K562 (cell line): Measurements from ENCODE around the gene CLSTN2. TPM values are rescaled to one million over a fixed set of nuclear protein-coding genes. Genes with fewer than 3 reads are reported as not detected.

Experiments used
- ATAC-seq: fragments of 200-7000 bp; cut with Tn5 transposase; 3 replicates; pipeline ENCODE4 v1.9.1; 2020; ENCODE audit warnings: moderate library complexity
- BruUV-seq: library from RNA; stranded (reverse); fragments of 400-500 nt; replicated peaks from 2 replicates; lab custom pipeline; 2021; lab: Mats Ljungman, UMichigan
- CTCF ChIA-PET: fragments of 300-600 bp; formaldehyde crosslinking; extraction: SDS; loops from one replicate; lab custom pipeline; 2021; ENCODE audit warnings: low intra/inter-chr PET ratio; lab: Yijun Ruan, JAX
- POLR2A ChIA-PET: fragments of 300-600, 350-650 bp; sonication (Branson Sonifier 250); formaldehyde crosslinking; extraction: SDS; loops from one replicate; lab custom pipeline; 2021; ENCODE audit warnings: antibody characterized with exemption, inconsistent platforms; lab: Yijun Ruan, JAX
- DNase-seq, 4 experiments: peaks; one replicate each; pipeline versions ENCODE4 v3.0.0 to v3.0.0-alpha.2; 2011 to 2018; ENCODE audit warnings: low spot score in 3 of 4, mixed read lengths in 3 of 4; ENCODE audit errors: extremely low read depth in 1 of 4
- FAIRE-seq: peaks from 2 replicates; lab custom pipeline; 2011; peaks lifted over from hg19 to GRCh38; lab: Jason Lieb, UNC
- H2AFZ ChIP-seq: 2 replicates; pipeline ENCODE4 v1.6.0; 2011; ENCODE audit warnings: low read depth, low read length, control low read depth, inconsistent platforms
- H3K27ac ChIP-seq: fragments of 200-600 bp; 3 replicates; pipeline ENCODE4 v1.8.0; 2011; ENCODE audit warnings: low read depth, mild to moderate bottlenecking, control low read depth, inconsistent platforms, low read length, moderate library complexity, mixed read lengths; ENCODE audit errors: extremely low read depth
- H3K27me3 ChIP-seq, 2 experiments: fragments of 300-600 bp in 1 of 2; 2 replicates in 1 of 2; 3 replicates in 1 of 2; pipeline versions ENCODE4 v1.6.0 to v1.8.0; 2011; ENCODE audit warnings: inconsistent platforms in 2 of 2, low read length in 2 of 2, mild to moderate bottlenecking in 1 of 2, mixed read lengths in 1 of 2, moderate library complexity in 1 of 2; ENCODE audit not compliant: control insufficient read depth in 2 of 2, insufficient read depth in 2 of 2
- H3K36me3 ChIP-seq: fragments of 300-600 bp; 3 replicates; pipeline ENCODE4 v1.8.0; 2011; ENCODE audit warnings: mild to moderate bottlenecking, low read length, inconsistent platforms; ENCODE audit not compliant: control insufficient read depth, insufficient read depth
- H3K4me1 ChIP-seq, 2 experiments: fragments of 200-600 bp in 1 of 2; replicated peaks in 1 of 2; 2 replicates in 1 of 2; 3 replicates in 1 of 2; pipeline versions ENCODE4 v1.5.1 to v1.8.0; 2011; ENCODE audit warnings: inconsistent platforms in 2 of 2, low read length in 2 of 2, mild to moderate bottlenecking in 1 of 2, mixed read lengths in 1 of 2, moderate library complexity in 1 of 2; ENCODE audit not compliant: control insufficient read depth in 2 of 2, insufficient read depth in 2 of 2
- H3K4me2 ChIP-seq: 2 replicates; pipeline ENCODE4 v1.6.1; 2011; ENCODE audit warnings: low read length, control low read depth, inconsistent platforms, mixed read lengths; ENCODE audit not compliant: insufficient read depth
- H3K4me3 ChIP-seq: fragments of 200-600 bp; sonication (generic), shearing (Covaris generic); 2 replicates; pipeline ENCODE4 v1.5.1; 2016; ENCODE audit warnings: control low read depth, inconsistent platforms
- H3K79me2 ChIP-seq: fragments of 200-600 bp; 3 replicates; pipeline ENCODE4 v1.8.0; 2011; ENCODE audit warnings: low read length, inconsistent platforms; ENCODE audit not compliant: control insufficient read depth, insufficient read depth
- H3K9ac ChIP-seq, 2 experiments: 2 replicates each; pipeline versions ENCODE4 v1.6.0 to v1.6.1; 2011; ENCODE audit warnings: low read depth in 2 of 2, low read length in 2 of 2, control low read depth in 1 of 2, inconsistent platforms in 1 of 2, mild to moderate bottlenecking in 1 of 2, mixed read lengths in 1 of 2; ENCODE audit not compliant: insufficient read depth in 1 of 2
- H3K9me1 ChIP-seq: one replicate; pipeline ENCODE4 v1.6.0; 2011; ENCODE audit warnings: inconsistent platforms, mild to moderate bottlenecking, low read length, moderate library complexity; ENCODE audit not compliant: control insufficient read depth, insufficient read depth
- H3K9me3 ChIP-seq: replicated peaks from 2 replicates; pipeline ENCODE4 v1.5.1; 2011; ENCODE audit warnings: low read depth, low read length, inconsistent platforms; ENCODE audit not compliant: control insufficient read depth, insufficient read depth
- H4K20me1 ChIP-seq: replicated peaks from 2 replicates; pipeline ENCODE4 v1.6.1; 2011; ENCODE audit warnings: low read length, inconsistent platforms, mixed read lengths; ENCODE audit not compliant: control insufficient read depth, insufficient read depth
- ESRRA ChIP-seq: fragments of 450-650 bp; IDR thresholded peaks from 2 replicates; pipeline ENCODE4 v1.6.1; 2014; ENCODE audit warnings: low read depth, mild to moderate bottlenecking, moderate library complexity, borderline replicate concordance
- HMGN3 ChIP-seq: IDR thresholded peaks from 2 replicates; pipeline ENCODE4 v1.6.1; 2011; ENCODE audit warnings: borderline replicate concordance, low read depth, mild to moderate bottlenecking, mixed read lengths, low read length; ENCODE audit not compliant: insufficient read length; ENCODE audit errors: extremely low read depth
- KLF13 ChIP-seq: fragments of 450-650 bp; IDR thresholded peaks from 2 replicates; pipeline ENCODE4 v1.6.1; 2016; ENCODE audit warnings: missing genetic modification characterization, low read depth, mild to moderate bottlenecking, missing compliant biosample characterization, moderate library complexity, borderline replicate concordance
- MCM2 ChIP-seq: fragments of 450-650 bp; IDR thresholded peaks from 2 replicates; pipeline ENCODE4 v1.6.1; 2017; ENCODE audit warnings: low read depth, mild to moderate bottlenecking
- PHF20 ChIP-seq: fragments of 450-650 bp; IDR thresholded peaks from 2 replicates; pipeline ENCODE4 v1.6.1; 2018; ENCODE audit not compliant: partially characterized antibody
- RAD51 ChIP-seq: fragments of 450-650 bp; IDR thresholded peaks from 2 replicates; pipeline ENCODE4 v1.7.1; 2016; ENCODE audit warnings: low read depth, mild to moderate bottlenecking, borderline replicate concordance
- SMARCC2 ChIP-seq: fragments of 450-650 bp; IDR thresholded peaks from 2 replicates; pipeline ENCODE4 v1.6.1; 2017; ENCODE audit warnings: antibody characterized with exemption, moderate library complexity, mild to moderate bottlenecking, low read depth
- SRSF9 ChIP-seq: fragments of 200-400 bp; formaldehyde crosslinking; IDR thresholded peaks from 2 replicates; pipeline ENCODE4 v1.6.1; 2017; ENCODE audit warnings: low read depth, low read length, borderline replicate concordance
- STAT5A ChIP-seq: IDR thresholded peaks from 2 replicates; pipeline ENCODE4 v1.6.1; 2012; ENCODE audit warnings: low read length, inconsistent platforms, borderline replicate concordance
- ZFP30 ChIP-seq: fragments of 250-450 bp; sonication (Bioruptor Pico); IDR thresholded peaks from 2 replicates; pipeline ENCODE4 v1.8.0; 2022; ENCODE audit warnings: moderate library complexity, mild to moderate bottlenecking, inconsistent platforms, borderline replicate concordance
- WGBS: fragments of 100-300 bp; shearing (Covaris generic); methylation state at CpG from one replicate; pipeline ENCODE4 v1.1.6; 2016; ENCODE audit warnings: low coverage, mixed read lengths; ENCODE audit not compliant: insufficient coverage; ENCODE audit errors: missing lambda C conversion rate; 5-methylcytosine and 5-hydroxymethylcytosine counted together
- in situ Hi-C: fragments of 300-500 bp; cut with MboI; formaldehyde crosslinking; loops from 4 replicates; pipeline ENCODE4 v1.15.0; 2018; ENCODE audit warnings: inconsistent platforms, mixed read lengths
- intact Hi-C: fragments of 100-400 bp; cut with micrococcal nuclease; formaldehyde crosslinking; loops from 2 replicates; pipeline ENCODE4 v1.14.2; 2022
- polyA plus RNA-seq, 8 experiments: library from polyadenylated mRNA; depleted of rRNA in 4 of 8; stranded (reverse) in 5 of 8; unstranded in 3 of 8; fragments of >200 nt; fragmentation: Nextera tagmentation in 2 of 8; fragmentation: Illumina TruSeq in 1 of 8; extraction: Ambion mirVana in 2 of 8; extraction: Trizol in 1 of 8; gene quantifications; 2 replicates each; pipeline versions ENCODE4 v1.2.1 to v1.2.3, GENCODE V29; 2011 to 2014; ENCODE audit warnings: inconsistent platforms in 1 of 8, missing spikeins in 1 of 8
- total RNA-seq, 7 experiments: library from RNA; depleted of rRNA in 6 of 7; stranded (reverse); fragments of >200 nt in 6 of 7; fragmentation: Illumina TruSeq in 2 of 7; extraction: Trizol in 2 of 7; gene quantifications; 2 replicates each; pipeline versions ENCODE4 v1.2.1 to v1.2.3, GENCODE V29; 2011 to 2021; ENCODE audit warnings: low replicate concordance in 1 of 7
- TF ChIP-seq, protein P1 (sequence below): fragments of 450-650 bp; IDR thresholded peaks from 2 replicates; pipeline ENCODE4 v1.6.1; 2016
- TF ChIP-seq, protein P2 (sequence below): sonication (generic); formaldehyde crosslinking; IDR thresholded peaks from 2 replicates; pipeline ENCODE4 v1.8.0; 2022; ENCODE audit warnings: mild to moderate bottlenecking, low read depth, missing genetic modification reagents
- TF ChIP-seq, protein P3 (sequence below): fragments of 250-450 bp; sonication (Bioruptor Pico); IDR thresholded peaks from 2 replicates; pipeline ENCODE4 v1.5.0; 2021; ENCODE audit warnings: mild to moderate bottlenecking, borderline replicate concordance
- TF ChIP-seq, protein P4 (sequence below): fragments of 250-450 bp; sonication (Bioruptor Pico); IDR thresholded peaks from 2 replicates; pipeline ENCODE4 v1.8.0; 2022; ENCODE audit warnings: inconsistent platforms

CLSTN2 gene
- total and polyA plus RNA-seq, 9 of the 15 experiments (the other 6 are each of a cell fraction or from before 2014, with no cell fraction given): 0.02 to 0.04 (median 0.04) TPM; not detected in 6

DNA sequence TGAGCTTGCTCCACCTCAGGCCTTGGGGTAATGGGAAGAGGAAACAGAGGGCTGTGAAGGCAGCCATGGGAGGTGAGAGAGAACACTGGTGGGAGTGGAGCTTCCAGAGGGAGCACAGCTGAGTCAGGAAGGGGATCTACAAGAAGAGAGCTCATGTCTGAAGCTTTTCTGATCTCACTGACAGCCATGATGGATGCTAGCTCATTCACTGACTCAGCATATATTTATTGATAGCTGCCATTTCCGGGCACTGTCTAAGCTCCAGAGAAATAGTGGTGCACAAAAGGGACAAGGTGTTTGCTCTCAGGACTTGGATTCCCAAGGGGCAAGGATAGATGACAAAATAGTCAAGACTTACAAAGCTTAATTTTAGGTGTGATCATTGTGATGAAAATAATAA, 218.8 kb downstream of the CLSTN2 start (continued):
- TF ChIP-seq PHF20 (no peak), ZFP30 (CRISPR knock-in tag) (no peak)
- TF ChIP-seq, protein P1, sequence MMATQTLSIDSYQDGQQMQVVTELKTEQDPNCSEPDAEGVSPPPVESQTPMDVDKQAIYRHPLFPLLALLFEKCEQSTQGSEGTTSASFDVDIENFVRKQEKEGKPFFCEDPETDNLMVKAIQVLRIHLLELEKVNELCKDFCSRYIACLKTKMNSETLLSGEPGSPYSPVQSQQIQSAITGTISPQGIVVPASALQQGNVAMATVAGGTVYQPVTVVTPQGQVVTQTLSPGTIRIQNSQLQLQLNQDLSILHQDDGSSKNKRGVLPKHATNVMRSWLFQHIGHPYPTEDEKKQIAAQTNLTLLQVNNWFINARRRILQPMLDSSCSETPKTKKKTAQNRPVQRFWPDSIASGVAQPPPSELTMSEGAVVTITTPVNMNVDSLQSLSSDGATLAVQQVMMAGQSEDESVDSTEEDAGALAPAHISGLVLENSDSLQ: peak; percentile 43; the same call in 1 of the 2 replicates
- TF ChIP-seq, all 486 proteins: peak for 9

DNA sequence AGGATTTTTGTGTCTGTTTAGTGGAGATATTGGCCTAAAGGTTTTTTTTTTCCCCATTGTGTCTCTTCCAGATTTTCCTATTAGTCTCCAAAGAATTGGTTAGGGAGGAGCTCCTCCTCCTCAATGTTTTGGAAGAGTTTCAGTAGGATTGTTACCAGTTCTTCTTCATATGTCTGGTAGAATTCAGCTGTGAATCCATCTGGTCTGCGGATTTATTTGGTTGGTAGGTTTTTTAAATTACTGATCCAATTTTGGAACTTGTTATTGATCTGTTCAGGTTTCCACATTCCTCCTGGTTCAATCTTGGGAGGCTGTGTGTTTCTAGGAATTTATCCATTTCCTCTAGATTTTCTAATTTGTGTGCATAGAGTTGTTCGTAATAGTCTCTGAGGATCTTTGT, 222.2 kb downstream of the CLSTN2 start:
- no peak overlapping the region for H3K27ac ChIP-seq
- no peak overlapping the region for H3K4me2 ChIP-seq
- ATAC-seq (no peak), DNase-seq (no peak), FAIRE-seq (no peak)
- WGBS: 0% methylated on average over 2 of the region's 2 CpGs
- no peaks in the 10 kb centered on the region for H3K9me1 ChIP-seq
- no peaks in the 10 kb centered on the region for H3K27me3 ChIP-seq
- in situ Hi-C loops (no loop called here), intact Hi-C loops (no loop called here)
- no peaks in the 10 kb centered on the region for H3K9me3 ChIP-seq
- no peaks in the 10 kb centered on the region for H3K79me2 ChIP-seq
- H3K4me3 ChIP-seq: no peak overlapping the region
- BruUV-seq: no TSS peak
- POLR2A ChIA-PET: no interaction called here
- no peaks in the 10 kb centered on the region for H3K4me1 ChIP-seq
- no peaks in the 10 kb centered on the region for H4K20me1 ChIP-seq
- H3K36me3 ChIP-seq: no peaks in the 10 kb centered on the region
- CTCF ChIA-PET: no interaction called here
- H3K9ac ChIP-seq: no peak overlapping the region
- H2AFZ ChIP-seq: no peak overlapping the region
- TF ChIP-seq STAT5A (no peak), KLF13 (no peak), HMGN3 (no peak), MCM2 (no peak), RAD51 (no peak), SMARCC2 (no peak), SRSF9 (no peak), ESRRA (no peak)
- TF ChIP-seq, protein P2, sequence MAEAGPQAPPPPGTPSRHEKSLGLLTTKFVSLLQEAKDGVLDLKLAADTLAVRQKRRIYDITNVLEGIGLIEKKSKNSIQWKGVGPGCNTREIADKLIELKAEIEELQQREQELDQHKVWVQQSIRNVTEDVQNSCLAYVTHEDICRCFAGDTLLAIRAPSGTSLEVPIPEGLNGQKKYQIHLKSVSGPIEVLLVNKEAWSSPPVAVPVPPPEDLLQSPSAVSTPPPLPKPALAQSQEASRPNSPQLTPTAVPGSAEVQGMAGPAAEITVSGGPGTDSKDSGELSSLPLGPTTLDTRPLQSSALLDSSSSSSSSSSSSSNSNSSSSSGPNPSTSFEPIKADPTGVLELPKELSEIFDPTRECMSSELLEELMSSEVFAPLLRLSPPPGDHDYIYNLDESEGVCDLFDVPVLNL (CRISPR knock-in tag): no peak
- TF ChIP-seq, protein P3, sequence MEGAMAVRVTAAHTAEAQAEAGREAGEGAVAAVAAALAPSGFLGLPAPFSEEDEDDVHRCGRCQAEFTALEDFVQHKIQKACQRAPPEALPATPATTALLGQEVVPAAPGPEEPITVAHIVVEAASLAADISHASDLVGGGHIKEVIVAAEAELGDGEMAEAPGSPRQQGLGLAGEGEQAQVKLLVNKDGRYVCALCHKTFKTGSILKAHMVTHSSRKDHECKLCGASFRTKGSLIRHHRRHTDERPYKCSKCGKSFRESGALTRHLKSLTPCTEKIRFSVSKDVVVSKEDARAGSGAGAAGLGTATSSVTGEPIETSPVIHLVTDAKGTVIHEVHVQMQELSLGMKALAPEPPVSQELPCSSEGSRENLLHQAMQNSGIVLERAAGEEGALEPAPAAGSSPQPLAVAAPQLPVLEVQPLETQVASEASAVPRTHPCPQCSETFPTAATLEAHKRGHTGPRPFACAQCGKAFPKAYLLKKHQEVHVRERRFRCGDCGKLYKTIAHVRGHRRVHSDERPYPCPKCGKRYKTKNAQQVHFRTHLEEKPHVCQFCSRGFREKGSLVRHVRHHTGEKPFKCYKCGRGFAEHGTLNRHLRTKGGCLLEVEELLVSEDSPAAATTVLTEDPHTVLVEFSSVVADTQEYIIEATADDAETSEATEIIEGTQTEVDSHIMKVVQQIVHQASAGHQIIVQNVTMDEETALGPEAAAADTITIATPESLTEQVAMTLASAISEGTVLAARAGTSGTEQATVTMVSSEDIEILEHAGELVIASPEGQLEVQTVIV: no peak
- TF ChIP-seq, protein P4, sequence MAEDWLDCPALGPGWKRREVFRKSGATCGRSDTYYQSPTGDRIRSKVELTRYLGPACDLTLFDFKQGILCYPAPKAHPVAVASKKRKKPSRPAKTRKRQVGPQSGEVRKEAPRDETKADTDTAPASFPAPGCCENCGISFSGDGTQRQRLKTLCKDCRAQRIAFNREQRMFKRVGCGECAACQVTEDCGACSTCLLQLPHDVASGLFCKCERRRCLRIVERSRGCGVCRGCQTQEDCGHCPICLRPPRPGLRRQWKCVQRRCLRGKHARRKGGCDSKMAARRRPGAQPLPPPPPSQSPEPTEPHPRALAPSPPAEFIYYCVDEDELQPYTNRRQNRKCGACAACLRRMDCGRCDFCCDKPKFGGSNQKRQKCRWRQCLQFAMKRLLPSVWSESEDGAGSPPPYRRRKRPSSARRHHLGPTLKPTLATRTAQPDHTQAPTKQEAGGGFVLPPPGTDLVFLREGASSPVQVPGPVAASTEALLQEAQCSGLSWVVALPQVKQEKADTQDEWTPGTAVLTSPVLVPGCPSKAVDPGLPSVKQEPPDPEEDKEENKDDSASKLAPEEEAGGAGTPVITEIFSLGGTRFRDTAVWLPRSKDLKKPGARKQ: no peak
- TF ChIP-seq, all 486 proteins: peak for 0
